ENCODE data around the gene OR1D5. TPM values are rescaled to one million over a fixed set of nuclear protein-coding genes. Genes with fewer than 3 reads are reported as not detected.

The OR1D5 gene
- total and polyA plus RNA-seq, 2 experiments from 2014 or later, result not detected

- no peaks in the 10 kb centered on the region for H3K4me1 ChIP-seq (ENCODE audit: insufficient read depth)
- no peaks in the 10 kb centered on the region for H4K20me1 ChIP-seq (ENCODE audit: insufficient read depth, poor library complexity, severe bottlenecking)
- TF ChIP-seq EZH2 (IDR thresholded peaks at IDR 0.05; ENCODE audit: borderline replicate concordance), result no peak
- H3K9me3 ChIP-seq (ENCODE audit: low read depth), result no peaks in the 10 kb centered on the region
- H3K27ac ChIP-seq, result no peak overlapping the region
- WGBS (ENCODE audit: low lambda C conversion rate, missing lambda C conversion rate), result 86% methylated on average over 19 of the region's 19 CpGs
- H3K79me2 ChIP-seq, result no peaks in the 10 kb centered on the region
- no peaks in the 10 kb centered on the region for H3K9me2 ChIP-seq (replicated peaks; ENCODE audit: insufficient read depth)
- no peak overlapping the region for H2AFZ ChIP-seq
- H3K36me3 ChIP-seq (replicated peaks; ENCODE audit: insufficient read depth, low read depth), result no peaks in the 10 kb centered on the region
- no peak overlapping the region for H3K4me3 ChIP-seq
- DNase-seq (ENCODE audit: low spot score), result no peak
- no peak overlapping the region for H3K4me2 ChIP-seq
- H3K27me3 ChIP-seq, result no peaks in the 10 kb centered on the region
Observed at GRCh38 chr17:3029213-3029913, 34.0 kb downstream of the OR1D5 start.

DNA sequence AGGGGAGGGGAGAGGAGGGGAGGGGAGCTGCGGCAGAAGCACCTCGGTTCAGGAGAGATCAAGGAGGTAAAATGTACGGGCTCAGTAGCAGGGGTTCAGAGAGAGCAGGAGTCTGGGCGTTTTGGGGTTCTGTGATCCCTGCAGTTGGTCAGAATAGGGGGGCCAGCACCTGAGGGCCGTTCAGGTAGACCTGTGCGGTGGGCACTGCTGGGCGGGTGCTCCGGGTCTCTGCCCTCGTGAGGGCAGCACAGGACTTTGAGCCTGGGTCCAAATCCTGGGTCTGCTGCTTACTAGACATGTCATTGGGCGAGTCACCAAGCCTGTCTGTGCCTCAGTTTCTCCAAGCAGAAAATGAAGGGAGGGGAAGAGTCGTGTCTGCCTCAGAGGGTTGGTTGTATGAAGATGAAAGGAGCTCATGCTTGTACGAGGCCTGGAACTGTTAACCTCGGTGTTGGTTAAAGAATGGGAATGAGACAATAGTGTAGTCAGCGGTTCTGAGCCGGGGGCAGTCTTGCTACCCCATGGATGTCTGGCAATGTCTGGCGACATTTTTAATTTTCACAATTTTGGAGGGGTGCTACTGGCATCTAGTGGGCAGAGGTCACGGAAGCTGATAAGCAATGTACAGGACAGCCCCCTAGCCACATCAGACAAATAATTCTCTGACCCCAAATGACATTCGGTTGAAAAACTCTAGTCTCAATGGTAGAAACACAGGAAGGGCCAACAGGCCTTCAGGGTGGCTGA, 35.4 kb downstream of the OR1D5 start:
- Histone ChIP-seq H3K36me3 (replicated peaks; ENCODE audit: insufficient read depth, low read depth) (no peaks in the 10 kb centered on the region), H3K4me1 (ENCODE audit: insufficient read depth) (no peaks in the 10 kb centered on the region), H3K9me2 (replicated peaks; ENCODE audit: insufficient read depth) (no peaks in the 10 kb centered on the region), H3K27ac (no peak overlapping the region), H3K4me2 (no peak overlapping the region), H3K79me2 (no peaks in the 10 kb centered on the region), H3K9me3 (ENCODE audit: low read depth) (no peaks in the 10 kb centered on the region), H2AFZ (no peak overlapping the region), H3K27me3 (no peaks in the 10 kb centered on the region), H4K20me1 (ENCODE audit: insufficient read depth, poor library complexity, severe bottlenecking) (no peaks in the 10 kb centered on the region), H3K4me3 (no peak overlapping the region)
- 91% methylated on average over 14 of the region's 18 CpGs for WGBS (ENCODE audit: low lambda C conversion rate, missing lambda C conversion rate)
- DNase-seq (ENCODE audit: low spot score), result no peak
- TF ChIP-seq EZH2 (IDR thresholded peaks at IDR 0.05; ENCODE audit: borderline replicate concordance) (no peak), EZH2phosphoT487 (IDR thresholded peaks at IDR 0.05; ENCODE audit: low read depth, severe bottlenecking, unreplicated experiment) (no peak), CTCF (IDR thresholded peaks at IDR 0.05; ENCODE audit: poor library complexity) (no peak)

DNA sequence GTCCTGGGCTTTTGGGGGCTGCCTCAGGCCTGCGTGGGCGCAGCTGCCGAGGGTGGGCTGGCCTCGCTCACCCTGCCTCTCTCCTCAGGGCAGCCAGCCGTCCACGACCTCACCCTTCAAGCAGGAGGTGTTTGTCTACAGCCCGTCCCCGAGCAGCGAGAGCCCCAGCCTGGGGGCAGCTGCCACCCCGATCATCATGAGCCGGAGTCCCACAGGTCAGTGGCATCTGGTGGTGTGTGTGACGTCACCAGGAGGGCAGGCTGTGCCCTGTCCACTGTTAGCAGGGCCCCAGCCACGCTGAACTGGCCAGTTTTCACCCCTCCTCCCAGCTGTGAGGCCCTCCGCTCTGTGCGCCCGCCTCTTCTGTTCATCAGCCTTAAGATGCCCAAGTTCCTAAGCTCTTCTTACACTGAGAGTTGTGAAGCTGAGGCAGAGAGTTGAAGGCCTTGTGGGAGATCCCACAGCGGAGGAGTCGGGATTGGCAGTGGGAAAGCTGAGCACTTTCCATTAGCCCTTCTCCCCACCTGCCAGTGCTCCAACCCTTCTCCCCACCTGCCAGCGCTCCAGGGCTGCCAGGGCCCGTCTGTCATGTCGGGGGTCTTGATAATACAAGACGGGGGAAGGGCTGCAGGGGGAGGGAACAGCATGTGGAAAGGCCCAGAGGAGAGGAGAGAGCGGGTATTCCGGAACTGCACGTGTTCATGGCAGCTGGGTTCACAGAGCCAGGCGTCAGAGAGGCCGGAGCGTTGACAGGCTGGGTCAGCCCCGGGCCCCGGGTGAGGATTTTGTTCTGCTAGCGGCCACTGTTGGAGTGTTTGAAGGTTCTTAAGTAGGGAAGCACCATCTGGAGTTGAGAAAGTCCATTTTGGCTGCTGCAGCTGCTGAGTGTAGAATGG, 36.3 kb downstream of the OR1D5 start:
- WGBS (ENCODE audit: low lambda C conversion rate, missing lambda C conversion rate), result 85% methylated on average over 31 of the region's 31 CpGs
- DNase-seq (ENCODE audit: low spot score), result no peak
- Histone ChIP-seq H3K9me2 (replicated peaks; ENCODE audit: insufficient read depth) (no peaks in the 10 kb centered on the region), H2AFZ (no peak overlapping the region), H3K4me3 (no peak overlapping the region), H3K36me3 (replicated peaks; ENCODE audit: insufficient read depth, low read depth) (no peaks in the 10 kb centered on the region), H3K27me3 (no peaks in the 10 kb centered on the region), H3K9me3 (ENCODE audit: low read depth) (no peaks in the 10 kb centered on the region), H3K4me1 (ENCODE audit: insufficient read depth) (no peaks in the 10 kb centered on the region), H3K79me2 (no peaks in the 10 kb centered on the region), H3K27ac (no peak overlapping the region), H4K20me1 (ENCODE audit: insufficient read depth, poor library complexity, severe bottlenecking) (no peaks in the 10 kb centered on the region), H3K4me2 (no peak overlapping the region)
- TF ChIP-seq CTCF (IDR thresholded peaks at IDR 0.05; ENCODE audit: poor library complexity) (no peak), EZH2 (IDR thresholded peaks at IDR 0.05; ENCODE audit: borderline replicate concordance) (no peak), EZH2phosphoT487 (IDR thresholded peaks at IDR 0.05; ENCODE audit: low read depth, severe bottlenecking, unreplicated experiment) (no peak)
